ENCODE measurements around the gene ZNF732.

- no peak for TF ChIP-seq ARNTL (CRISPR knock-in tag; IDR thresholded peaks at IDR 0.05; ENCODE audit: borderline replicate concordance, low read depth)
- TF ChIP-seq ZNF565 (CRISPR knock-in tag; conservative IDR thresholded peaks at IDR 0.05; ENCODE audit: low read depth), result no peak
- no peak for TF ChIP-seq GLIS3 (CRISPR knock-in tag; IDR thresholded peaks at IDR 0.05)
Observed at GRCh38 chr4:306551-306961, 1.3 kb upstream of the ZNF732 start.
